DND-41 (cell line): ENCODE measurements around the gene SOX6.

Source experiments
- CTCF ChIP-seq: IDR thresholded peaks from 2 replicates; pipeline ENCODE4 v1.5.1; 2012; ENCODE audit warnings: borderline replicate concordance, low read length, moderate library complexity, mild to moderate bottlenecking; ENCODE audit not compliant: poor library complexity, severe bottlenecking; ENCODE audit errors: extremely low read depth
- EZH2 ChIP-seq: IDR thresholded peaks from 3 replicates; pipeline ENCODE4 v1.6.1; 2012; ENCODE audit warnings: borderline replicate concordance, low read depth, mild to moderate bottlenecking, moderate library complexity, low read length, inconsistent platforms; ENCODE audit not compliant: severe bottlenecking

- TF ChIP-seq CTCF, result no peak
- no peak for TF ChIP-seq EZH2
These were observed 34.2 kb downstream of the SOX6 start for GRCh38 chr11:16322190-16322589.
